Measurements from ENCODE around the gene GRM7. TPM values are rescaled to one million over a fixed set of nuclear protein-coding genes. Genes with fewer than 3 reads are reported as not detected.

Gene GRM7
- total RNA-seq, 2 donors from 2014 or later, result 0.68 to 3.9 TPM

- H3K27me3 ChIP-seq (replicated peaks; ENCODE audit: insufficient read depth), result no peaks in the 10 kb centered on the region
- H3K4me1 ChIP-seq (ENCODE audit: control insufficient read depth in 1 of 2, low read depth in 2 of 2), result no peaks in the 10 kb centered on the region
- no peak for DNase-seq (ENCODE audit: low spot score)
- no peaks in the 10 kb centered on the region for H3K36me3 ChIP-seq
- no peaks in the 10 kb centered on the region for H3K9me3 ChIP-seq
- no peak overlapping the region for H3K4me3 ChIP-seq
- no peak overlapping the region for H3K27ac ChIP-seq
- no peak for TF ChIP-seq CTCF (IDR thresholded peaks at IDR 0.05)
- no peak for ATAC-seq (ENCODE audit: insufficient number of reproducible peaks, low FRiP score, low read depth)
These were observed 239.2 kb downstream of the GRM7 start for GRCh38 chr3:7100136-7100535.

GRCh38 chr3:7106635-7107034 lies 245.7 kb downstream of the GRM7 start:
- TF ChIP-seq CTCF (IDR thresholded peaks at IDR 0.05), result no peak
- no peak overlapping the region for H3K27ac ChIP-seq
- no peaks in the 10 kb centered on the region for H3K9me3 ChIP-seq
- peaks cover 0 to 14% of the 10 kb centered on the region in 2 donors for H3K4me1 ChIP-seq (ENCODE audit: control insufficient read depth in 1 of 2, low read depth in 2 of 2)
- H3K4me3 ChIP-seq, result no peak overlapping the region
- DNase-seq (ENCODE audit: low spot score), result no peak
- no peaks in the 10 kb centered on the region for H3K36me3 ChIP-seq
- H3K27me3 ChIP-seq (replicated peaks; ENCODE audit: insufficient read depth), result no peaks in the 10 kb centered on the region
- ATAC-seq (ENCODE audit: insufficient number of reproducible peaks, low FRiP score, low read depth), result no peak

GRCh38 chr3:7112523-7113056 lies 251.7 kb downstream of the GRM7 start:
- no peaks in the 10 kb centered on the region for H3K27me3 ChIP-seq (replicated peaks; ENCODE audit: insufficient read depth)
- H3K9me3 ChIP-seq, result no peaks in the 10 kb centered on the region
- no peak for TF ChIP-seq CTCF (IDR thresholded peaks at IDR 0.05)
- H3K4me3 ChIP-seq, result no peak overlapping the region
- no peak for ATAC-seq (ENCODE audit: insufficient number of reproducible peaks, low FRiP score, low read depth)
- H3K36me3 ChIP-seq, result no peaks in the 10 kb centered on the region
- H3K27ac ChIP-seq, result no peak overlapping the region
- H3K4me1 ChIP-seq (ENCODE audit: control insufficient read depth in 1 of 2, low read depth in 2 of 2), result peaks cover 0 to under 1% of the 10 kb centered on the region in 2 donors
- DNase-seq (ENCODE audit: low spot score), result no peak

GRCh38 chr3:7144697-7145308 lies 283.9 kb downstream of the GRM7 start:
- no peak overlapping the region for H3K4me3 ChIP-seq
- no peak overlapping the region for H3K27ac ChIP-seq
- ATAC-seq (ENCODE audit: insufficient number of reproducible peaks, low FRiP score, low read depth), result no peak
- no peaks in the 10 kb centered on the region for H3K27me3 ChIP-seq (replicated peaks; ENCODE audit: insufficient read depth)
- H3K36me3 ChIP-seq, result no peaks in the 10 kb centered on the region
- H3K4me1 ChIP-seq (ENCODE audit: control insufficient read depth in 1 of 2, low read depth in 2 of 2), result no peaks in the 10 kb centered on the region
- no peaks in the 10 kb centered on the region for H3K9me3 ChIP-seq
- no peak for DNase-seq (ENCODE audit: low spot score)
- no peak for TF ChIP-seq CTCF (IDR thresholded peaks at IDR 0.05)

GRCh38 chr3:7146529-7146928 lies 285.6 kb downstream of the GRM7 start:
- Histone ChIP-seq H3K9me3 (no peaks in the 10 kb centered on the region), H3K4me1 (ENCODE audit: control insufficient read depth in 1 of 2, low read depth in 2 of 2) (no peaks in the 10 kb centered on the region), H3K27me3 (replicated peaks; ENCODE audit: insufficient read depth) (no peaks in the 10 kb centered on the region), H3K36me3 (no peaks in the 10 kb centered on the region), H3K4me3 (no peak overlapping the region), H3K27ac (no peak overlapping the region)
- no peak for TF ChIP-seq CTCF (IDR thresholded peaks at IDR 0.05)
- DNase-seq (ENCODE audit: low spot score) (no peak), ATAC-seq (ENCODE audit: insufficient number of reproducible peaks, low FRiP score, low read depth) (no peak)

Measured in thoracic aorta (tissue), 2 donors.